Measurements from ENCODE around the gene LHX5.

The LHX5 gene

DNA sequence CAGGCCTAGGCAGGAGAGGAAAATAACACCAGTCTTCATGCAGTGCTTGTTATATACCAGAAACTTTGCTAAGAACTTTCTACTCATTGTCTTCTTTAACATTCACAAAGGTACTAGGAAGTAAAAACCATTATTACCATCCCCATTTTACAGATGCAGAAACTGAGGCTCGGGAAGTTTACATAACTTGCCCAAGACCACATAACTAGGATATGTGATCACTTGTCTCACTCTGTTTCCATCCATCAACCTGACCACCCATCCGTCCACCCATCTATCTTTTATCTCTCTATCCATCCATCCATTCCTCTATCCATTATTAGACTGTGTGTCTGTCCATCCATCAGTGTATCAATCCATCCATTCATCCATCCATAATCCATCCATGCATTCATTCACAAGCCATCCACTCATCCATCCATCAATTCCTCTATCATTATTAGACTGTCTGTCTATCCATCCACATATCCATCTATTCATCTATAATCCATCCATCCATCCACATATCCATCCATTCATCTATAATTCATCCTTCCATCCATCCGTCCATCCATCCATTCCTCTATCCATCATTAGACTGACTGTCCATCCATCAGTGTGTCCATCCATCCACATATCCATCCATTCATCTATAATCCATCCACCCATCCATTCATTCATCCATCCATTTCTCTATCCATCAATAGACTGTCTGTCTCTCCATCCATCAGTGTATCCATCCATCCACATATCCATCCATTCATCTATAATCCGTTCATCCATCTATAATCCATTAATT lies 33.0 kb downstream of the LHX5 start:
- no peak for DNase-seq

GRCh38 chr12:113437729-113438100 lies 34.0 kb downstream of the LHX5 start:
- DNase-seq, result no peak

DNA sequence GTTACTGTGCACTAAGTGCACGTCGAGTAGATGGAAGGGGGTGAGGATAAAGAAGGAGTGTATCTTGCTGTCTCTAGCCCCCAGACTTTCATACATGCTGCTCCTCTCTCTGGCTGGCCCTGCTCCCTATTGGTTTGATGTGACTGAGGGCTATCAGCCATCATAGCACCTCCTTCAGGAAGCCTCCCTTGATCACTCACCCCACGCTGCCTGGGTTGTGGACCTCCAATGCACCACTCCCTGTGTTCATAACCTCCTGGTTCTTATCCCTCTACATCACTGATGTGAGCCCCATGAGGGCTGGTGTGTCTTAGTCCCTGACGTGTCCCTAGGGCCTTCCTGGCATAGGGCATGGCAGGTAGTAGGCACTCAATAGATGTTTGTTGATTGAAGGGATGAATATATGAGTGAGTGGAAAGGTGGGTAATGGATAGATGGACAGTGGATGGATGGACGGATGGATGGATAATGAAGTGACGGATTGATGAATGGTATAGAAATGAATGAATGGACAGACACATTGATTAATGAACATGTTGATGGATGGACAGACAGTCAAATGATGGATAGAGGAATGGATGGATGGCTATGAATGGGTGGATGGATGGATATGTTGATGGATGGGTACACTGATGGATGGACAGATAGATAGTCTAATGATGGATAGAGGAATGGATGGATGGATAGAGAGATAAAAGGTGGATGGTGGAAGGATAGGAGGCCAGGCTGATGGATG lies 34.5 kb downstream of the LHX5 start:
- DNase-seq, result no peak

GRCh38 chr12:113436586-113436985 lies 35.1 kb downstream of the LHX5 start:
- no peak for DNase-seq

DNA sequence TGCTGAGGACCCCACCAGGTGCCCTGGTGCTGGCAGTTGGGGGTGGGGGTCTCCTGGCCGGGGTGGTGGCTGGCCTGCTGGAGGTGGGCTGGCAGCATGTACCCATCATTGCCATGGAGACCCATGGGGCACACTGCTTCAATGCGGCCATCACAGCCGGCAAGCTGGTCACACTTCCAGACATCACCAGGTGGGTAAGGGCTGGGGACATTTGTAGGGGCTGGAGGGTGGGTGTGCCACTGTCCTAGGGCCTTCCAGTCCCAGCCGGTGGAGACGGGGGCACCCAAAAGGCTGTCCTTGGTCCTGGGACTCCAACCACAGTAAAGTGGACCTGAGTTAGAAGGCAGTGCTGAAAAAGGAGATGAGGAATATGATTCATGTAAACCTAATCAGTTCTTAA lies 36.3 kb downstream of the LHX5 start:
- DNase-seq, result no peak

- no peak for DNase-seq
Measured at GRCh38 chr12:113432986-113433385, 38.7 kb downstream of the LHX5 start.

GRCh38 chr12:113428482-113428881 lies 43.2 kb downstream of the LHX5 start:
- DNase-seq, result no peak

DNA sequence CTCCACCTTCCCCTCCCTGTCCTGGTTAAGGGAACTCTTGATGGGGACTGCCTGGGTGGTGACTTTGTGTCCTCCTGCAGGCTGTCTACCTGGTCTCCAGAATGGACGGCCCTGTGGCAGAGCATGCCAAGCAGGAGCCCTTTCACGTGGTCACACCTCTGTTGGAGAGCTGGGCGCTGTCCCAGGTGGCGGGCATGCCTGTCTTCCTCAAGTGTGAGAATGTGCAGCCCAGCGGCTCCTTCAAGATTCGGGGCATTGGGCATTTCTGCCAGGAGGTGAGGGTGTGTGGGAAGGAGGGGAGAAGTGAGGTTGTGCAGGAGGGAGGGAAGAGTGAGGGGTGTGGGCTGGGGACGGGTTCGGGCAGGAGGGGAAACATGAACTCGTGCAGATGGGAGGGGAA lies 43.8 kb downstream of the LHX5 start:
- DNase-seq, result no peak

DNA sequence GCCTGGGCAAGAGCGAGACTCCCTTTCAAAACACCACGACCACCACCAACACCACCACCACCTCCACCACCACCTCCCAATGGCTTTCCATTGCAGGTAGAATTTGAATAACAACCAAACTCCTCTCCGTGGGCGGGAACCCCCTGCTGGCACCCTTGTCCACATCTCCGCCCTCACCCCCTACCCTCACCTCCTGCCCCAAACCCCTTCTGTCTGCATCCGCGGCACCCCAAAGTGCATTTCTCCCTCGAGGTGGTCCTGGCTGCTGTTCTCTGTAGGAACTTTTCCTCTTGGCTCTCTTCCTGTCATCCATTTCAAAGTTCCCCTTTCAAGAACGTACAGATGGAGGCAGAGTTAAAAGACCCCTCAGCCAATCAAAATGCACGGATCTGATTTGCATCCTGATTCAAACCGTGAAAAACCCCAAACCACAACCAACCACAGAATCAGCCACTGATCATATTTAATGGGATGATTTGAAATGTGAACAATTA lies 45.7 kb downstream of the LHX5 start:
- no peak for DNase-seq

GRCh38 chr12:113424915-113425823 lies 46.5 kb downstream of the LHX5 start:
- DNase-seq, result peak; percentile 72

- DNase-seq, result peak; percentile 58
Measured at GRCh38 chr12:113424456-113424855, 47.2 kb downstream of the LHX5 start.

- peak; percentile 53 for DNase-seq
Measured at GRCh38 chr12:113422886-113423669, 48.6 kb downstream of the LHX5 start.

GRCh38 chr12:113422030-113422885 lies 49.4 kb downstream of the LHX5 start, which contains the start of gene SDSL:
Gene SDSL (plus strand): TSS chr12:113422380. CDS start chr12:113427983, 5,603 bp downstream.
- DNase-seq, result peak; percentile 95

DNA sequence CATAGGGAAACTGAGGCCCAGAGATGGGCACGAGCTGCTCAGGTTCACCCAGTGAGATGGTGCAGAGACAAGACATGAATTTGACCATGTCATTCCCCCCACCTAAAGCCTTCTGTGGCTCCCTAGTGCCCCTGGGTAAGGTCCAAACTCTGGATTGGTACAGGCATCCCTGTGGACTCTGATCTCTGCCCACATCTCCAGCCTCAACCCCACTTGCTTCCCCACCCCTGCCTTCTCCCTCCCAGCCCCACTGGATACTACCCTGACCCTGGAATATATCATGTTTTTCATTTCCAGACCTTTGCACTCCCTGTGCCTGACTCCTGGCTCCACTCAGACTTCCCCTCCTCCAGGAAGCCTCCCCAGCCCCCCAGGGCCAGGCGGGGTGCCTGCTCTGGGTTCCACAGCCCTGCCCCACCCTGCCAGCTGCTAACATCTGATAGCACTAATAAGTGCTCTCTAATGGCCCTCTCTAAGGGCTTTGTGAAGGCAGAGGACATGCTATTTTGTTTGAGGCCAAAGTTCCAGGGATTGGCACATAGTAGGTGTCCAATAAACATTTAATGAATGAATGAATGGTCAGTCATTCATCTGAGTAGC lies 50.6 kb downstream of the LHX5 start:
- peak; percentile 95 for DNase-seq

DNA sequence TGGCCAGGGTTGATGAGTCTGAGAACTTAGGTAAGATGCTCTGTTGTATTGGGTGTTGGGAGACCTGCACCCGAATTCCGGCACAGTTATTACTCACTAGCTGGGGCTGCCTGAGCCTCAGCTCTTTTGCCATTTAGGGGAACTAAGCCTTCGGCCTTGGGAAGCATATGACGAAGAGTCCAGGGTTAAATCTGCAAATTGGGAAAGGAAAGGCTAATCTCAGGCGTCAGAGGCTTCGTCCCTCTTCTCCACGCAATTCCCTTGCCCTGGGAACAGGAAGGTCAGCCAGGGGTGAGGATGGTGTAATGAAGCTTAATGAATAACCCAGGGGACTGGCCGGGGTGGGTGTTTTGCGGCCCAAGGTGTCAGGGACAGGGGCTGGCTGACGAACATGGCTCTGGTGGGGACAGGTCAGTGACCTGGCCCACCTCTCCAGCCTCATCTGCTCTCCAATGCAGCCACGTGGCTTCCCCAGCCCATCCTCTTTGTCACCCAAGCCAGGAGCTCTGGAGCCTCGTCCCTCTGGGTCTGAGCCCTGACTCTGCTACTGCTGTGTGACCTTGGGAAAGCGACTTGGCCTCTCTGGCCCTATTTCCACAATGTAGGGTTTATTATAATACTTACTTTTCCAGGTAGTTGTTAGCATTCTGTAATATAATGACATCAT lies 53.3 kb downstream of the LHX5 start:
- DNase-seq, result no peak

- peak; percentile 63 for DNase-seq
Measured at GRCh38 chr12:113416091-113416754, 55.4 kb downstream of the LHX5 start.

- DNase-seq, result no peak
Measured at GRCh38 chr12:113414519-113415038, 57.1 kb downstream of the LHX5 start.

DNA sequence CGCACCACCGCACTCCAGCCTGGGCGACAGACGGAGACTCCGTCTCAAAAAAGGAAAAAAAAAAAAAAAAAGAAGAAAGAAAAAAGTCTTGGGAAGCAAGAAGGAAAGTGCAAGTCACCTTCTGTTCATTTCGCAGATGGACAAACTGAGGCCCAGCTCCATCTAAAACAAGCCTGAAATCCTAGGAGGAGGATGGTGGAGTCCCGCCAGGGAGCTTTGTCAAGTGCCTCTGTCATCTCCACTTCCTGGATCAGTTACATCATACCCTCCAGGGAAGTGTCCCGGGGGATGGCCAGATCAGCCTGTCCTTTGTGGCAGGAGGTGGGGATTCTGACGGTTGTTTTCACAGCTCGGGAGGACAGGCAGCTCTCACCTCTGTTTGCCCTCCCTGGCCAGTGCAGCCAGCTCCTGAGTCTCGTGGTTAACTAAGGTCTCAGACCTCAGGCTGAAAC lies 58.2 kb downstream of the LHX5 start:
- no peak for DNase-seq
